DMS79 treated with DMSO at 0.1 percent for 48 hours (cell line): ENCODE data around the gene RSAD1.

ENCODE experiments used
- DNase-seq: peaks from one replicate; lab custom pipeline; 2025; lab: John Stamatoyannopoulos, UW

RSAD1 gene

GRCh38 chr17:50495217-50495823 is 16.7 kb downstream of the RSAD1 start:
- DNase-seq = no peak

DNA sequence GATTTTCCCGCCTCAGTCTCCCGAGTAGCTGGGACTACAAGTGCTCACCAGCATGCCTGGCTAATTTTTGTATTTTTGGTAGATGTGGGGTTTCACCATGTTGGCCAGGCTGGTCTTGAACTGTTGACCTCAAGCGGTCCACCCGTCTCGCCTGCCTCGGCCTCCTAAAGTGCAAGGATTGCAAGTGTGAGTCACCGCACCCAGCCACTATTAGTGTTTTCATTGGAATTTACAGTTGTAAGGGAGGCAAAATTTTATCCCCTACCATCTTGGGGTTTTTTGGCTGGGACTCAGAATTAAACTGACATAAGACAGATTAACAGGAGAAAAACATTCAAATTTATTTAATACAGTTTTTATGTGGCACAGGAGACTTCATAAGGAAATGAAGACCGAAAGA is 17.3 kb downstream of the RSAD1 start:
- no peak for DNase-seq

DNA sequence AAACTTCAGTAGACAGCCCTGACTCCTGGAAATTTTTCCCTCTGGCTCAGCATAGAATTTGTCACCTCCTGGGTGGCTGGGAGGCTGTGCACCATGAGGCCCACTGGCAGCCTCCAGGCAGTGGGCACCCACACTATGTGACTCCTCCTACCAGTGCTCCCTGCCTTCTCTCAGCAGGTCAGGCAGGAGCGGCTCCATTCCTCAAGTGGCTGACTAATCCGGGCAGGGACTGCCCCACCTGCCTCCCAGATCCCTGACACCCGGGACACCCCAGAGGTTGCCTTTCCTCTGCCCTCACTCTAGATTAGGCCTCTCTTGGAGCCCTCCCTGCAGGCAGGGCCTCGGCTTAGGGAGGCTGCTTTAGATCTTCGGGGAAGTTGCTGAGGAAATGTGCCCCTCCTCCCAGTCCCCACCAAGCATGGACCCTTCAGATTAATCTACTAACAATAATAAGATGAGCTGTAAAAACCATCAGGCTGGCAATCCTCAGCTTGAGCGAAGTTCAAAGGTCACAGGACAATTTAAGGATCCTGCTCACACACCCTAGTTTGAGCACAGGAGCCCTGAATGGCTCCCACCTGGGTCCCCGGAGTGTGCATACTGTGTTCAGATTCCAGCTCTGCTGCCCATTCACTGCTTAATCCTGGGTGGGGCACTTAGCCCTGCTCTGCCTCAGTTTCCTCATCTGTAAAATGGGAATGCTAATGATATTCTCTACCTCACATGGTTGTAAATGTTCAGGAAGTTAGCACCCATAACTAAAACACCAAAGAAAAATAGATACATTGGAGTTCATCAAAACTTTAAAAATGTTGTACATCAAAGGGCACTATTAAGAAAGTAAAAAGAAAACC is 19.6 kb downstream of the RSAD1 start:
- DNase-seq = no peak

DNA sequence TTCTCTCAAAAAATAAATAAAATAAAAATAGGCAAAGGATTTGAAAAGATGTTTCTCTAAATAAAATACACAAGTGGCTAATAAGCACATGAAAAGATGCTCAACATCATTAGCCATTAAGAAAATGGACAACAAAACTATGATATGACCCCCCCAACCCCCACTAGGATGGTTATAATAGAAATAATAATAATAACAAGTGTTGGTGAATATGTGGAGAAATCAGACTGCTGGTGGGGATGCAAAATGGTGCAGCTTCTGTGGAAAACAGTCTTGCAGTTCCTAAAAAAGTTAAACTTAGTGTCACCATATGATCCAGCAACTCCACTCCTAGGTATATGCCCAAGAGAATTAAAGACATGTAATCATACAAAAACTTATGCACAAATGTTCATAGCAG is 20.6 kb downstream of the RSAD1 start:
- DNase-seq = no peak

DNA sequence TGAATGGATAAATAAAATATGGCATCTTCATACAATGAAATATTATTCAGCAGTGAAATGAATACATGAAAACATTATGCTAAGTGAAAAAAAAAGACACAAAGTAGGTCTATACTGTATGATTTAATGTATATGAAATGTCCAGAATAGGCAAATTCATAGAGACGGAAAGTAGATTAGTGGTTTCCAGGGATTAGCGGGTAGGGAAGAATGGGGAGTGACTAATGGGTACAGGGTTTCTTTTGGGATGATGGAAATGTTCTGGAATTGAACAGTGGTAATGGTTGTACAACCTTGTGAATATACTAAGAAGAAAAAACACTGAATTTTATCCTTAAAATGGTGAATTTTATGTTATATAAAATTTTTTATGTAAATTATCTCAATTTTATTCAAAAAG is 21.1 kb downstream of the RSAD1 start:
- no peak for DNase-seq

- DNase-seq = no peak
Observed at GRCh38 chr17:50501054-50501453, 22.4 kb downstream of the RSAD1 start.

- DNase-seq = no peak
Observed at GRCh38 chr17:50502301-50502990, 23.8 kb downstream of the RSAD1 start.

- no peak for DNase-seq
Observed at GRCh38 chr17:50505591-50506130, 27.0 kb downstream of the RSAD1 start.

GRCh38 chr17:50506298-50506697 is 27.6 kb downstream of the RSAD1 start:
- DNase-seq = no peak

DNA sequence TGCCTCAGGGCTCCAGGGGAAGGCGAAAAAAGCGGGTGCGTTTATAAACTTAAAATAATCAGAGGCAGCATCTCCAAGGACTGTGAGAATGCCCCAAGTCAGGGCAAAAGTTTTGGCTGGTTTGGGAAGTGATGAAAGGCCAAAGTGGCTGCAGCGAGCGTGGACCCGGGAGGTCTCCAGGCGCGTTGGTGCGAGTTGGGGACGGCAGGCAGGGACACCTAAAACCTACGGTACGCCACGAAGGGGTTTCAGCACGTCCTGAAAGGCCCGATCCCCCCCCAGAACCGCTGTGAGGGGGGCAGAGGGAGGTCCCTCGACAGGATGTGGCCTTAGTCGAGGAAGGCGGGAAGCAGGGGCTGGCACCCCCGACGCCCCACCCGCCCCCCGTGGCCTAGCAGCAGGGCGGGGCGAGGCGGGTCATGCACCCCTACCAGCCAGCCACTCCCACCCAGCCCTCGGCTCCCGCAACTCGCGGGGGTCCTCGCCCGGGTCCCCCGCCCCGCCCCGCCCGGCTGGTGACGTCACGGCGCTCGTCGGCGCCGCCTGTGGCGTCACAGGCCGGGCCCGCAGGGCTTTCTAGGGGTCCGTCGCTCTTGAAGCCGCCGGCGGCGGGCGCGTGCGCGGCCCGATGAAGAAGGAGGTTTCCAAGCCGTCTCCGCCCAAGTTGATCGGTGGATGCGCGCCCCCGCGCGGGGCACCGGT is 29.4 kb downstream of the RSAD1 start, which contains the start of gene MYCBPAP:
Gene MYCBPAP, plus strand, starts transcription at position 569 of the 702 bp plus-strand sequence. CDS start 236 bp downstream, outside the sequence.
- peak; percentile 60 for DNase-seq

DNA sequence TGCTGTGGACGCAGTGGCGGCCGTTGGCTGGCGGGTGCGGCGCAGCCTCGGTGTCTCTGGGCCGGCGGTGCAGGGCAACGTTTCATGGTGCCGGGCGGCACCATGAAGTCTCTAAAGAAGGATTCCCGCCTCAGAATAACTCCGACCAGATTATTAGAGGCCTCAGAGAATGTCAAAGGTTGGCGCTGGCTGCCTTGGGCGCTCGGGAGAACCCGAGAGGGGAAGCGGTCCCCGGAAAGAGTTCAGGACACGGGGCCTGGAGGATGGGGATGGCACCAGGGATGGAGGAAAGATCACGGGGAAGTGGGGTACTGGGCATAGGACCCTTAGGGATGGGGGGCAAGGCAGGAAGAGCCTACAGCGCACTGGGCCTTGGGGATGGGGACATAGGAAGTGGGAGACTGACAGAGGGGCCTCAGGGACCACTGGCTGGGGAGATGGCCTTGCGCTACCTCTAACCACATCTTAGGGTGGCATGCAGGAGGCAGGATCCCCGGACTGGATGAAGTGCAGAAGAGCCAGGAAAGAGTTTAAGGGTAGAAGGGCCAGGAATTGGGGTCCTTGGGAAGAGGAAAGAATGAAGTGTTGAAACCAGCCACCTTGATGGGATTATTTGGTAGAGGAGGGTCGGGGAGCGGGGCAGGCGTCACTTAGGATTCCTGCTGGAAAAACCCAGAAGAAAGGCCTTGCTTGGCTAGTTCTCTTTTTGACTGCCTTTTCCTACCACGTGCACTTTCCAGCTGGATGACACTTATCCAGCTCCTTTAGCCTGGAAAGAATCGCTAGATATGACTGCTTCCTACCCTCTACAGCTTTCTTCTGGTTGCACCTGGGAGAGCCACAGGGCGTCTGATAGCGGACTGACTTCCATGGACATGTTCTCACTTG is 30.2 kb downstream of the RSAD1 start:
- peak; percentile 12 for DNase-seq

- no peak for DNase-seq
Observed at GRCh38 chr17:50511058-50511457, 32.4 kb downstream of the RSAD1 start.

- no peak for DNase-seq
Observed at GRCh38 chr17:50513495-50513894, 34.8 kb downstream of the RSAD1 start.

DNA sequence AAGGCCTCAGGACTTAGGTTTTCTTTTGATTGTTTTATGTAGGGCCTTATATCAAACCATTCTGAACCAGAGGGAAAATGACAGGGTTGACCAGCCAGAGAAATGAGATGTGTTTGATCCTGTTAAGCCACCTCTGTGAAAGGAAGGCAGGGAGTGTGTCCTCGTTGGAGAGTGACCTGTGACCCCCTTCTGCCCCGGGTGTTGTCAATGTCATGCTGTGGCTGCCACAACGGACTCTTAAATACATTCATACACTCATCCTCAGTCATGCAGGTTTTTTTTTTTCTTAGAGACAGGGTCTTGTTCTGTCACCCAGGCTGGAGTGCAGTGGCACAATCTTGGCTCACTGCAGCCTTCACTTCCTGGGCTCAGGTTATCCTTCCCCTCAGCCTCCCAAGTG is 35.7 kb downstream of the RSAD1 start:
- DNase-seq = no peak

- no peak for DNase-seq
Observed at GRCh38 chr17:50514936-50515702, 36.5 kb downstream of the RSAD1 start.

DNA sequence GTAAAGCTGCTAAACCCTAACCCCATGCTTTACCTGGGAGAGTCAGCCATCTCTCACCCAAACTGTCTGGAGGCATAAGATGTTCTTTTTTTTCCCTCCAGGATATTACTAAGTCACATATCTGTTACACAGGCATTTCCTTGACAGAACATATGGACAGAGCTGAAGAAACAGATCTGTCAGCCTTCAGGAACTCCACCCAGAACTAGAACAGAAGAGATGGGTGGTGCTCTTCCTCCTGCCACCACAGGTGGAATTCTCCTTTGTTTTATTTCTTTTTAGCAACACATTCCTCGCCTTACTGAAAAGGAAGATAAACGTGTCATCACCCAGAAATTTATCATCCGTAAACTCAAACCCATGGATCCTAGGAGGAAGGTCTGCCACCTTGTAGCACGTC is 38.4 kb downstream of the RSAD1 start:
- DNase-seq = no peak

GRCh38 chr17:50517504-50518383 is 39.1 kb downstream of the RSAD1 start:
- DNase-seq = no peak

DNA sequence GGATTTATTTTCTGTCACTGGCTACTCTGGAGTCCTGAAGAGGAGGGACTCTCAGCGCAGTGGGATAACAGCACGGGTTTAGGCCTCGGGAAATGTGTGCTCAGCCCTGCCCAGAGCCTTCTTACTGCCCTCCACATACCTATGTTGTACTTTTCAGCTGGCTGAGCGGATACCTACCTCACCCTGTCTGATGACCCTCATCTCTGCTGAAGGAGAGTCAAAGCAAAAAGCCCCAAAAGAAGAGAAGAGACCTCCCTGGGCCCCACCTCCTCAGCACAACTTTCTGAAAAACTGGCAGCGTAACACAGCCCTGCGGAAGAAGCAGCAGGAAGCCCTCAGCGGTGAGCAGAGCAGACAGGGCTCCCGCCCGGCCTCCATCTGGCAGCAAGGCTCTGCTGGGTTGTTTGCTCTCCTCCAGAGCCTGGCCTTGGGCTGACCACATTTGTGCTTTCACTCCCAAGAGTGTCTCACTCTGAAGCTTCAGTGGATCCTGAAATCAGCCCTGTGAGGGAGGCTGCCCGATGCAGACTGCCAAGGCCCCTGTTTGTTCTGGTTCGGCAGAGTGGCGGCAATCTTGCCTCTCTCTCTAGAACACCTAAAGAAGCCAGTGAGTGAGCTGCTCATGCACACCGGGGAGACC is 39.8 kb downstream of the RSAD1 start:
- no peak for DNase-seq
